HG03432 (cell line): ENCODE results near the gene CCL19.

Source experiments
- ATAC-seq: cut with Tn5 transposase; IDR thresholded peaks from one replicate; pipeline ENCODE4 v1.9.1; 2021; ENCODE audit warnings: mild to moderate bottlenecking, moderate library complexity; ENCODE audit not compliant: unreplicated experiment

CCL19 gene

GRCh38 chr9:34664281-34665066 is 26.6 kb downstream of the CCL19 start:
- ATAC-seq = peak; percentile 61

- ATAC-seq = no peak
Measured at GRCh38 chr9:34663303-34663605, 27.8 kb downstream of the CCL19 start.

- no peak for ATAC-seq
Measured at GRCh38 chr9:34662526-34663302, 28.4 kb downstream of the CCL19 start, which contains the start of gene CCL27. CCL27 (minus strand) TSS chr9:34662657; CDS start chr9:34662633, 24 bp downstream.

- no peak for ATAC-seq
Measured at GRCh38 chr9:34659592-34660253, 31.4 kb downstream of the CCL19 start.

- no peak for ATAC-seq
Measured at GRCh38 chr9:34658461-34658860, 32.6 kb downstream of the CCL19 start.

- ATAC-seq = no peak
Measured at GRCh38 chr9:34656992-34657391, 34.1 kb downstream of the CCL19 start.

GRCh38 chr9:34655394-34655793 is 35.7 kb downstream of the CCL19 start:
- no peak for ATAC-seq

GRCh38 chr9:34654323-34655051 is 36.6 kb downstream of the CCL19 start:
- ATAC-seq = no peak

GRCh38 chr9:34653151-34654072 is 37.7 kb downstream of the CCL19 start:
- no peak for ATAC-seq

- no peak for ATAC-seq
Measured at GRCh38 chr9:34652602-34653000, 38.5 kb downstream of the CCL19 start.

- ATAC-seq = no peak
Measured at GRCh38 chr9:34651876-34652601, 39.0 kb downstream of the CCL19 start, which contains the start of gene IL11RA. IL11RA (plus strand) TSS chr9:34652185; CDS start chr9:34655218, 3,033 bp downstream.

- ATAC-seq = no peak
Measured at GRCh38 chr9:34651321-34651720, 39.8 kb downstream of the CCL19 start.

- no peak for ATAC-seq
Measured at GRCh38 chr9:34650816-34651215, 40.3 kb downstream of the CCL19 start.

- no peak for ATAC-seq
Measured at GRCh38 chr9:34648673-34649072, 42.4 kb downstream of the CCL19 start.

- no peak for ATAC-seq
Measured at GRCh38 chr9:34647651-34648050, 43.4 kb downstream of the CCL19 start.

- ATAC-seq = no peak
Measured at GRCh38 chr9:34647084-34647403, 44.0 kb downstream of the CCL19 start.

- peak; percentile 93 for ATAC-seq
Measured at GRCh38 chr9:34646211-34647083, 44.6 kb downstream of the CCL19 start, which contains the start of gene GALT. GALT (plus strand) TSS chr9:34646675; CDS start chr9:34646705, 30 bp downstream.

GRCh38 chr9:34644766-34645314 is 46.2 kb downstream of the CCL19 start:
- ATAC-seq = no peak
